ENCODE data around the gene CSDE1.

DNA sequence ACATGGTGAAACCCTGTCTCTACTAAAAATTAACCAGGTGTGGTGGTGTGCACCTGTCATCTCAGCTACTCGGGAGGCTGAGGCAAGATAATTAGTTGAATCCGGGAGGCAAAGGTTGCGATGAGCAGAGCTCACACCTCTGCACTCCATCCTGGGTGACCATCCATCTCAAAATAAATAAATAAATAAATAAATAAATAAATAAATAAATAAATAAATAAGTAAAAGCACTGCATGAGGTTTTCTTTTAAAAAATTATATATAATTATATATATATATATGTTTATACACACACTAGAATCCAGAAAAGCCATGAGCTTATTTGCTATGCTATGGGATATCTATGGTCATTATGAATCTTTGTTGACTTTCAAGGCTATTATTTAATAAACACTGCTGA, 64.8 kb downstream of the CSDE1 start:
- no peak for TF ChIP-seq POLR2AphosphoS5 (IDR thresholded peaks at IDR 0.05; ENCODE audit: borderline replicate concordance, low read depth, low read length)
- no peak for TF ChIP-seq EZH2 (IDR thresholded peaks at IDR 0.05)

All from SK-N-MC (cell line).